IMR-90 (cell line): ENCODE measurements around the gene FAM227B.

Experiments
- BHLHE40 ChIP-seq: fragments of 150-350 bp; IDR thresholded peaks from 2 replicates; pipeline ENCODE4 v1.6.1; 2016; ENCODE audit warnings: mild to moderate bottlenecking, low read depth, low read length
- CEBPB ChIP-seq: IDR thresholded peaks from 2 replicates; pipeline ENCODE4 v1.6.1; 2012; ENCODE audit warnings: low read depth, low read length, improper control_type of control experiment
- CHD1 ChIP-seq: IDR thresholded peaks from 2 replicates; pipeline ENCODE4 v1.6.1; 2012; ENCODE audit warnings: low read depth, low read length, improper control_type of control experiment
- CTCF ChIP-seq: conservative IDR thresholded peaks from 2 replicates; pipeline ENCODE4 v1.5.1; 2012; ENCODE audit warnings: mild to moderate bottlenecking, low read depth, low read length, improper control_type of control experiment
- FOS ChIP-seq: fragments of 150-350 bp; IDR thresholded peaks from 2 replicates; pipeline ENCODE4 v1.6.1; 2016; ENCODE audit warnings: low read depth, low read length
- POLR2A ChIP-seq: IDR thresholded peaks from 2 replicates; pipeline ENCODE4 v1.6.1; 2012; ENCODE audit warnings: mild to moderate bottlenecking, low read depth, low read length
- RAD21 ChIP-seq: IDR thresholded peaks from 2 replicates; pipeline ENCODE4 v1.6.1; 2012; ENCODE audit warnings: low read length, improper control_type of control experiment
- RCOR1 ChIP-seq: IDR thresholded peaks from 2 replicates; pipeline ENCODE4 v1.6.1; 2012; ENCODE audit warnings: mild to moderate bottlenecking, low read length, improper control_type of control experiment; ENCODE audit not compliant: insufficient replicate concordance
- RFX5 ChIP-seq: IDR thresholded peaks from 2 replicates; pipeline ENCODE4 v1.8.0; 2012; ENCODE audit warnings: low read depth, mild to moderate bottlenecking, low read length, moderate library complexity
- SMC3 ChIP-seq: fragments of 150-350 bp; IDR thresholded peaks from 2 replicates; pipeline ENCODE4 v1.6.1; 2016; ENCODE audit warnings: low read depth, mild to moderate bottlenecking, antibody characterized with exemption, low read length, moderate library complexity

DNA sequence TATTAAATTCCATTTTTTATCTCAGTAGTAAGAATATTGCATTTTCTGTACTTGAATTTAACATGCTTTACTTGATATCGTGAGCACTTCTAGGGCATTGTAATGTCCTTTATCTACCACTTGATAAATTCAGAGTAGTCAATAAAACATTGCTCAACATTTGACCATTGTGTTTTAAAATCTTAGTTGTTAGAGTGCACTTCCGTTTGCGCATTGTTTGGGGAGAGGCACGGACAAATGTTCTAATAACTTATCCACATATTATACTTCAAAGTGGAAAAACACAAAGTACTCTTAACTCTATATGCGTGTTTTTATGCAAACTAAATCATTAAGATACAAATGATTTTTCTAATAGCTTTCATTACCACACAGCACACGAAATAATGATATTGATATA, 419 bp downstream of the FAM227B start:
- TF ChIP-seq BHLHE40 (no peak), CTCF (no peak), POLR2A (no peak), SMC3 (no peak), RAD21 (no peak), FOS (no peak), CEBPB (peak; percentile 78), CHD1 (no peak), RCOR1 (no peak), RFX5 (no peak)
